GM13977 (cell line): ENCODE results near the gene WDR4.

ENCODE experiments used
- DNase-seq: peaks from one replicate; pipeline ENCODE4 v3.0.0; 2012; ENCODE audit warnings: low spot score
- CTCF ChIP-seq: IDR thresholded peaks from 2 replicates; pipeline ENCODE4 v1.5.1; 2012; ENCODE audit warnings: mild to moderate bottlenecking, control low read depth; ENCODE audit not compliant: insufficient read depth; ENCODE audit errors: extremely low read depth, missing control alignments
- in situ Hi-C: fragments of 300-500 bp; cut with MboI; formaldehyde crosslinking; loops from one replicate; pipeline ENCODE4 v1.12.0; 2022; ENCODE audit warnings: low sequenced_read_pairs, low pct_unique_long_range_greater_than_20kb, mixed read lengths, inconsistent platforms; ENCODE audit not compliant: unreplicated experiment

Gene WDR4

GRCh38 chr21:42900446-42900845, 21.1 kb upstream of the WDR4 start:
- in situ Hi-C loops, result no loop called here
- DNase-seq, result no peak
- TF ChIP-seq CTCF, result no peak

GRCh38 chr21:42892931-42893755, 13.8 kb upstream of the WDR4 start, which contains the start of gene NDUFV3:
Gene NDUFV3, plus strand, starts transcription at chr21:42893309. Its CDS starts 25 bp downstream, at chr21:42893334.
- TF ChIP-seq CTCF, result no peak
- in situ Hi-C loops, result no loop called here
- peak; percentile 98 for DNase-seq

GRCh38 chr21:42892582-42892930, 13.2 kb upstream of the WDR4 start:
- in situ Hi-C loops, result no loop called here
- TF ChIP-seq CTCF, result no peak
- no peak for DNase-seq

- TF ChIP-seq CTCF, result no peak
- in situ Hi-C loops, result no loop called here
- DNase-seq, result no peak
Measured at GRCh38 chr21:42887326-42887725, 8.0 kb upstream of the WDR4 start.

GRCh38 chr21:42883921-42884320, 4.6 kb upstream of the WDR4 start:
- DNase-seq, result no peak
- in situ Hi-C loops, result no loop called here
- no peak for TF ChIP-seq CTCF

- TF ChIP-seq CTCF, result no peak
- in situ Hi-C loops, result no loop called here
- DNase-seq, result no peak
Measured at GRCh38 chr21:42880352-42880751, 1.0 kb upstream of the WDR4 start.
